GM21526 (cell line): ENCODE results near the gene CTNND2.
"Not testable (repeated sequence)": the region's sequence is repeated elsewhere in the genome, so short reads cannot be mapped to it uniquely, and the experiment has no call there.

Source experiments
- ATAC-seq: cut with Tn5 transposase; IDR thresholded peaks from one replicate; pipeline ENCODE4 v1.9.1; 2021; ENCODE audit warnings: moderate library complexity; ENCODE audit not compliant: unreplicated experiment, low FRiP score

CTNND2 gene

DNA sequence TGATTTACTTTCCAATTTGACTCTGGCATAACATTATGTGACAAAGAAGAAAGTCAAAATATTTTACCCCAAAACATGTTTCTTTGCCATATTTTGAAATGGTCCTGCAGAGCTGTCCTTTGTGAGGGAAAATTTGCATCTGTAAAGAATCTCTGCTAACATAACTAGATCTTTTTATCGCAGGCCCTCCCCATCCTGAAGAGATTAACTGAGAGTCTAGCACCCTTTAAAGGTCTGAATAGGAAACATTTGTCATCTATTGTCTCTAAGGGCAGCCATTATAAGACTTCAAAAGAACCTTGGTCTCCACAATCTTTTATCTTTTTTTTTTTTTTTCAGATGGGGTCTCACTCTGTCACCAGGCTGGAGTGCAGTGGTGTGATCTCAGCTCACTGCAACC is 838.5 kb downstream of the CTNND2 start:
- not testable (repeated sequence) for ATAC-seq

GRCh38 chr5:11064763-11065450 is 839.3 kb downstream of the CTNND2 start:
- ATAC-seq = no peak

DNA sequence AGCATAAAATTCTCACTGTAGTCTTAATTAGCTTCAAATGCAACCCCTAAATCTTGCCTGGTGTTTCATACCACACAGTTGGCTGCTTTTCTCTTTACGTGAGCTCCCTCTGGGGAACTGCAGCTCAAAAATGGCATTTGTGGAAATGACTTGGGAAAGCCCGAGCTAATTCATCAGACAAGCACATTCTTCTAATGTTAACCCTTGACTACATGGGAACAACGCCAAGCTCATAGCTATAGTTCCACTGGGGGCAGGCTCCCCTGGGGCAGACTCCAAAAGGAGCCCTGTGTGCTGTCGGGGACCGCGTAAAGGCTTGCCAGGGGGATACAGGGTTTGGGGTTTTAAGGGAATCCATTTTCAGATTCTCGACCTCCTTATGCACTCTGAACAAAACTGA is 841.8 kb downstream of the CTNND2 start:
- ATAC-seq = no peak

- no peak for ATAC-seq
Measured at GRCh38 chr5:11056560-11056959, 847.7 kb downstream of the CTNND2 start.

DNA sequence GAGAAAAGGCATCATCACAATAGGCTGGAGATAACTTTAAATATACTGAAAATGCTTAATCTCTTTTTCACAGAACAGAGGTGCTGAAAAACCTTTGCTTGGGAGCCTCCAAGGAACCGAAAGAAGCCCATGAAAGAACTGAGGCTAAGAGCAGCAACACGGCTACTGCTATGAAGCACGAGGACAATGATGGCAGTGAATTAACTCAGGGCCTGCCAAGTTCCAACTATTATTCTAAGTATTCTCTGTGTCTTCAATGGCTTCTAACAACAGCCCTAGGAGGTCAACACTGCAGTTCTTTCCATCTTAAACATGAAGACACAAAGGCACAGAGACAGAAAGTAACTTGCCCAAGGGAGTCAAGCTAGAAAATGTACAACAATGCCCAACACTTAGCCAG is 850.2 kb downstream of the CTNND2 start:
- no peak for ATAC-seq

- ATAC-seq = no peak
Measured at GRCh38 chr5:11052871-11053270, 851.4 kb downstream of the CTNND2 start.

- ATAC-seq = no peak
Measured at GRCh38 chr5:11050596-11051304, 853.5 kb downstream of the CTNND2 start.

DNA sequence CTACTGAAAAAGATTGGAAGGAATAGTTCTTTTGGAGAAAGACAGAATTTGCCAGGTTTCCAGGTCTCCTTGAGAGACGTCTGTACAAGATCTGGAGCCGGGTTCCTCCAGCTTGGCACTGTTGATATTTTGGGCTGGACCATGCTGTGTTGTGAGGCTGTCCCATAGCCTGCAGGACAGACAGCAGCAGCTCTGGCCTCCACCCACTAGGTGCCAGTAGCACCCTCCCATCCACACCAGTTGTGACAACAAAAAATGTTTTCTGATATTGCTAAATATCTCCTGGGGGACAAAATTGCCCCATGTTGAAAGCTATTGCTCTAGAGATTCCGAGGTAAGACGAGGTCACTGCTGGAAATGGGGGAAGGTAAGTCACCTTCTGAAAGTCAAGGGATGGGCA is 855.5 kb downstream of the CTNND2 start:
- no peak for ATAC-seq

DNA sequence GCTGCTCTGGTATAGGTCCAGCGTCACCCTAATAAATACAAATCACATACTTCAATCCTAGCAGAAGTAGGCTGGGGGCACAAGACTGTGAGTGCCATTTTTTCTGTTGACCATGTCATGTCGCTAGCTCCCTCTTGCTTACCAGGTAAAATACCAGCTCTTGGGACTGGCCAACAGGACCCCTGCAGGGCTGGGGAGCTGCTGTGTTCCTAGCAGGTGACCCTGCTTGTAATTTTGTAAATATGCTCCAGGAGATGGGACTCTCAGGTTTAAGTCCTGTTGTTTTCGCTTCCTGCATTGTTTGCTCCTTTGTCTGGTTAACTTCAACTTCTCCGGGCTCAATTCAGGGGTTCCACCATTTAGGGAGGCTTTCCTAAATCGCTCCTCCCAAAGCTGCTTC is 856.6 kb downstream of the CTNND2 start:
- ATAC-seq = no peak

GRCh38 chr5:11047030-11047429 is 857.2 kb downstream of the CTNND2 start:
- ATAC-seq = no peak

DNA sequence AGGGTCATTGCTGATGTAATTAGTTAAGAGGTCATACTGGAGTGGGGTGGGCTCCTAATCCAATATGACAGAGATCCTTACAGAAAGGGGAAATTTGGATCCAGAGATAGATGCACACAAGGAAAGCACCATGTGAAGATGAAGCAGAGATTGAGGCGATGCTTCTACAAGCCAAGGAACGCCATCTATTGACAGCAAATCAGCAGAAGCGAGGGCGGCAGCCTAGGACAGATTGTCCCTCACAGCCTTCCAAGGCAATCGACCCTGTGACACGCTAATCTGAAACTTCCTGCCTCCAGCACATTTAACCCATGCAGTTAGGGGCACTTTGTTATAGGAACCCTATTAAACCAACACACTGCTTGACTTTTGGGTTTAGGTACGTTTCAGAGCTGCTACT is 858.1 kb downstream of the CTNND2 start:
- no peak for ATAC-seq

DNA sequence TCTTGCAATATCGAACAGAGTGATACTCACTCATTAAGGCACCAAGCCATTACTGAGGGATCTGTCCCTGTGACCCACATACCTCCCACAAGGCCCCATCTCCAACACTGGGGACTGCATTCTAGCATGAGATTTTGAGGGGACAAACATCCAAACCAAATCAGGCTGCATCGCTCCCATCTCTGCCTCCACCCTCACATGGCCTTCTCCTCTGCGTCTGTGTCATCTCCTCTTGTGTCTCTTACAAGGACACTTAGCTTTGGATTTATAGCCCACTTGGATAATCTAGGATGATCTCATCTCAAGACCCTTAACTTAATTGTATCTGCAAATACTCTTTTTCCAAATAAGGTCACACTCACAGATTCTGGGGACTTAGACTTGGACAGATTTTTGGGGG is 858.8 kb downstream of the CTNND2 start:
- ATAC-seq = no peak

GRCh38 chr5:11044581-11044980 is 859.7 kb downstream of the CTNND2 start:
- ATAC-seq = no peak

- ATAC-seq = no peak
Measured at GRCh38 chr5:11043881-11044280, 860.4 kb downstream of the CTNND2 start.

- ATAC-seq = no peak
Measured at GRCh38 chr5:11040345-11040744, 863.9 kb downstream of the CTNND2 start.

DNA sequence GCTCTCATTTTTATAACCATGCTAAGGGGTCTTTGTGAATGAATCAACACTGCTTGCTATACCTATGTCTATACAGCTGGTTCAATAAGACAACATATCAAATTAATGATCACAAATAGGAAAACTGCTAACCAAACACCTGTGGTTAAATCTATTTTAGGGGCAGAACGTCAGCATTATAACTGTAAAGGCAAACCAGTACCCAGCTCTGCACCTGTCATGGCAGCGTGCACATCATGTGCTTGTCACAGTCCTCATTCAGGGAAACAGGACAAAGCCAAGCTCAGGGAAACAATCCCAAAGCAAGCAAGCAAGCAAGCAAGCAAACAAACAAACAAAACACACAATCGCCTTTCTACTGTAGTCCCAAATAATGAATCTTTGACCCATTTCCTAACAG is 865.5 kb downstream of the CTNND2 start:
- no peak for ATAC-seq

DNA sequence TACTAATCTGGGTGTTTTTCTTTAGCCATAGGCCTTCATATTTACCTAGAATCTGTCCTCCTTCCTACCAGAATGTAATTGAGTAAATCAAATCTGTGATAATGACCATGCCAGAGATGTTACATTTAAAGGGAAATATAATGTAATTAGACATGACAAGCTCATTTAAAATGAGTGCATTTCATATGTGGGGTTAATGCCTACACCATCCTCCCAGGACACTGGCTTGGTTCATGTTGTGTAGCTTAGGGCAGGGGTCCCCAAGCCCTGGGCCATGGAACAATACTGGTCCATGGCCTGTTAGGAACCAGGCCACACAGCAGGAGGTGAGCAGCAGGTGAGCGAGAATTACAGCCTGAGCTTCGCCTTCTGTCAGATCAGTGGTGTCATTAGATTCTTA is 866.3 kb downstream of the CTNND2 start:
- no peak for ATAC-seq

DNA sequence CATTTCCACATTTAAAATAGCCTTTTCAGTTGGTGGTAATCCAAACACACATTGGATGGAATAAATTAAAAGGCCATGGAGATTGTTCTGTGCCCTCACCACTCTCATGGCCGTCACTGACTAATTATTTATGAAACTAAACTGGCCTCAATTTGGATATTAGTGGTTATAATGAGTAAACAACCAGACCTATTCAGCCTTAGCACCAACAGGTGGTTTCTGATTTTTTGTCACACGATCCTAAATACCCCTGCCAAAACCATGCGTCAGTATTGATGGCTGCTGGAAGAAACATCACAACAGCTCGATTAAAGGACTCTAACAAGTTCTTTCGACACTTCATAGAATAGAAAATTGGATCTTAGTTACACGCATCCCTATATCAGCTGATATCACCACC is 867.2 kb downstream of the CTNND2 start:
- no peak for ATAC-seq

- ATAC-seq = no peak
Measured at GRCh38 chr5:11030671-11031070, 873.6 kb downstream of the CTNND2 start.

GRCh38 chr5:11027660-11028059 is 876.6 kb downstream of the CTNND2 start:
- ATAC-seq = peak; percentile 82

GRCh38 chr5:11026543-11026942 is 877.7 kb downstream of the CTNND2 start:
- no peak for ATAC-seq

- no peak for ATAC-seq
Measured at GRCh38 chr5:11023945-11024344, 880.3 kb downstream of the CTNND2 start.
